SW480 (cell line): Measurements from ENCODE around the gene LMX1B.
A peak's percentile ranks its signal among the peaks of the same experiment; 100 is the strongest.

Source experiments
- DNase-seq: peaks from one replicate; pipeline ENCODE4 v3.0.0-alpha.2; 2016; ENCODE audit warnings: low spot score

Gene LMX1B

DNA sequence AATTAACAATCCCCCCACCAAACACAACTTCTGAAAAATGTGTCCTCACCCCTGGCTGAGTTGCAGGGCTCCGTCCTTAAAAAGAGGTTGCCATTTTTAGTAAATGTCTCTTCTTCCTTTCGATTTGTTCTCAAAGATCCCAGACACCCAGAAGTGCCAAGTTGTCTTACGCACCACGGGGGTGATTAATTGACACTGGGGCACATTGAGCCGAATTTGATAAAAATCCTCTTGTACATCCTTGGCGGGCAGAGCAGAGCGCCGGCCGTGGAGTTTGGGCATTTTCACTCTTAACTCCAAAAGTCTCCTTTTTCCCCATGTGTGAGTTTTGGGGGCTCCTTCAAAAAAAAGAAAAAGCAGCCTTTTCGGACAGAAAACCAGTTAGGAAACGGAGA lies 4.5 kb downstream of the LMX1B start:
- no peak for DNase-seq

DNA sequence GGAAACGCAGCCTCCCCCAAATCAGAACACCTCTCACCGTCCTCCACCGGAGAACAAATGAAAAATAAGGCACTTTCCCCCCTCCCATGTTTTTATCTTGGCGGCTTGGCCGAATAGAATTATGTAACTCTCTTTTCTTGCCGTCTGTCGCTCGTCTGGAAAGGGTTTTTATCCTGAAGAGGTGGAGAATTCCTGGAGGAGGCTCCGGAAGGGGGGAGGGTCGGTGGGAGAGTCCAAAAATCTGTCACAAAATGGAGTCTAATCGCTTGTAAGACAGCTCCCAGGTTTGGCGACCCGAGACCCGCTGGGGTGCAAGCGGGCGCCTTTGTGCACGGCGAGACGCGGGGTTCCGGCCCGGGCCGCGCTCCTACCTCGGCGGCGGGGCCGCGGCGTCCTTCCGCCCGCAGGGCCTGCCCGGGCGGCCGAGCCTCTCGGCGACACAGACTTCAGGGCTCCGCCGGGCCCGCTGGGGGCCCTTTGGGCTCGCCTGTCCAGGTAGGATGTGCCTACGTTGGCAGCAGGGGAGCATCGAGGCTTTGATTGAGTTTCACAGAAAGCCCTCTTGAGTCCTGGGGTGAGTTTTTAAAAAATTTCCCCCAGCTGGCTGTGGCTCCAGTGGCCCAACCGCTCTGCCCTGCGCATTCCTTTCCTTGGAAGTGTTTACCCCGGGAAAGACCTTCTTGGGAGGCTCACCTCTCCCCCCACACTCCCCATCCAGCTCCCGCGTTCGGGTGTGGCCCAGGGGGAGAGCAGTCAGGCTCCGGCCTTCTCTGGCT lies 5.0 kb downstream of the LMX1B start:
- DNase-seq: no peak

DNA sequence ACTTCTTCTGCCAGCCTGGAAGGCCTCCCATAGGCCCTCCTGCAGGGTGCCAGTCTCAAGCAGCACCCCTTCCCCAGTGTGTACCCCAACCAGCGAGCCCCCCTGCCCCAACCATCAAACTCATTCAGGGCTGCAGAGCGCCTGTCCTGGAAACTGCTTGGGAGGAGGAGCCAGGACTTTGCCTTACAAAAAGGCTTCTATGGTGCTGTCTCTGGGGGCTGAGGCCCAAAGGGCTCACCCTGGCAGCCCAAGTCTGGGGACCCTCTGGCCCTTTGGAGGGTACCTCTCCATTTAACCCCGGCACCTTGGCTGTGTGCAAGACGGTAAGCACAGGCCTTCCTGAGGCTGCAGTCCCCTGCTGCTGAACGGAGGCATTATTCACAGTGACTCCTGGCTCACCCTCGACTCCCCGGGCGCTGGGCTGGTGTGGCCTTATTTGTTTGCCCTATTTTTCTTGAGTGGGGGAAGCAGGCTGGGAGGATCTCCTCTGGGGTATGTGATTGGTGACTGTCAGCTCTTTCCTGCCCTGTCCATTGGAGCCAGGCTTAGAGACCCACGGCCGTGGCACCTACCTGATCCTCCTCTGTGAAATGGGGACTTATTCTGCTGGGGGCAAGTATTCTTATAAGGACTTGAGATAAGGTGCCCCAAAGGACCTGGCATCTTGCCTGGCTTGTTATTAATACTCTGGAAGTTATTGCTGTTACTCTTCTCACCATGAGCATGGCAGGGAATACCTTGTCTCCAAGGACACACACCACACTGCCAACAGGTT lies 5.8 kb downstream of the LMX1B start:
- DNase-seq: no peak

DNA sequence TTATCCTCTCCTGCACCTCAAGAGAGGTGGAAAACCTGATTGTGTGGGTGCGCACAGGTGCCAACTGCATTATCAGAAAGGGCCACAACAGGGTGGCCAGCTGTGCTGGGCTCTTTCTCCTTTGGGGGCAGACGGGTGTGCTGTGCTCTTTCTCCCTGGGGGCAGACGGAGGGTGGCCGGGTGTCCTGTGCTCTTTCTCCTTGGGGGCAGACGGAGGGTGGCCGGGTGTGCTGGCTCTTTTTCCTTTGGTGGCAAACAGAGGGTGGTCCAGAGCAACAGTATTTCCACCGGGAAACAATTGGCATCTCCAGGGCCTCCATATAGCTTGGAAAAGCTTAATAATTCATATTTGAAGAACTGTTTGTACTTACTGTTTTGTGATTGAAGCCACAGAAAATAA lies 6.8 kb downstream of the LMX1B start:
- no peak for DNase-seq

DNA sequence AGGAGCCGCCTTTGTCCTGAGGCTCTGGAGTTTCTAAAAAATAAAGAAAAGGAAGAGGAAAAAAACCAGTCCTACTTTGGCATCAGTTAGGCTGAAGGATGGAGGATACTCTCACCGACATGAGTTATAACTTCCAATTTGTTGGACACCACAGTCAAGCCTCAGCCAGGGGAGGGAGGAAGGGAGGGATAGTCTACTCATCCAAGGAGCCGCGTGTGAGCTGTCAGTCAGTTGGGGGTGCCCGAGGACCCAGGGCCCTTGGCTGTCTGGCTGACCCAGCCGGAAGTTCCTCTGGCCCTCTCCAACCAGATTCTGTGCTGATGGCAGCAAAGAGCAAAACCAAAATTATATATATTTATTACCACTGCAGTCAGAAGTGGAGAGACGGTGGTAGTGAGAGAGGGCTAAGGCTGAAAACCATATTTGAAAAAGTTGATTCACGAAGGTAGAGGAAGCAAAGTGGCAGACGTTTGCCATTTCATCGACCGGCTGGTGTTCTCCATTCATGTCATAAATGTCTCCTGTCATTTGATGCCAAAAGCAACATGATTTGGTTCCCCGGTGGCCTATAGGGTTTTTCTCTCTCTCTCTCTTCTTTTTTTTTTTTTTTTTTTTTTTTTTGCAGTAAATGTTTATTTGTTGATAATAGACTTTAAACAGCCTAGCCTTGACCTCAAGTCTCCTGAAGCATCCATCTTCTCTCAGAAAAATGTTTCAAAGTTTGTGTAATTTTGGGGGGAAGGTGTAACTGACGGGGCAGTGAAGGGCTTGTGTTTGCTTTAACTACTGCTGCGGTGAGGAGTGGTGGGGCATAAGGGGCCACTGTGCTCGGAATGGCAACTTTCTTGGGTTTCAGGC lies 7.6 kb downstream of the LMX1B start:
- DNase-seq: no peak

DNA sequence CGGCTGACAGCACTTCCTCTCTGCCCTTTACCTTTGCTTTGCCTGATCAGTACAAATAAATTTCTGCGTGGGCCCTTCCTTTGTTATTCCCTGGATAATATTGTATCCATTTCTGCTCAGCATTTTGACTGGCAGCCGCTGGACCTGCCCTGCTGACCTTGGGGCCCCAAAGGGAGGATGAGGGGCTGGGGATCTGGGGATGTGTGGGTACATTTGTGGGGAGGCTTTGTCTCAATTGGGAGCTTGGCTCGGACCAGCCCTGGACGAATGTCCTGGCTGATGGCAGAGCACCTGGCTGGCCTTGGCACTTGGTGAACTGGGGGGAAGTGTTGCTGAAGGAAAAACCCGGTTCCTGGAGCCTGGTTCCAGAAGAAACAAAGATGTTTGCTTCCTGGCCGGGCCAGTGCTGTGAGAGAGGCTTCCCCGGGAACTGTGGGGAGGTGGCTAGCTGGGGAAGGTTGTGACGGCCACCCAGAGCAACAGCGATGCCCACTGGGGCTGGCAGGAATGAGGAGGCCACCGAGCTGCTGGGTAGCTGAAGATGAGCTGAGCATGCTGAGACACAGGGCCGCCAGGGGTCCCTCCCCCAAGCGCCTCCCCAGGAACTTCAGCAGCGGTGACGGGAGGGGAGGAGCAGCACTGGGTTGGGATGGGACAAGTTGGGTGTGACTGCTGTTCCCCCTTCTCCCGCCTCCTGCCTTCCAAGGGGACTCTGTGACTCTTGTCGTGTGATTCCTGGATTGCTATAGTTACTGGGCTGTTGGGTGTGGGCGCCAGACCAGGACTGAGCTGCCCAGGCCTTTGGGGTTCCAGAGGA lies 8.4 kb downstream of the LMX1B start:
- DNase-seq: no peak

DNA sequence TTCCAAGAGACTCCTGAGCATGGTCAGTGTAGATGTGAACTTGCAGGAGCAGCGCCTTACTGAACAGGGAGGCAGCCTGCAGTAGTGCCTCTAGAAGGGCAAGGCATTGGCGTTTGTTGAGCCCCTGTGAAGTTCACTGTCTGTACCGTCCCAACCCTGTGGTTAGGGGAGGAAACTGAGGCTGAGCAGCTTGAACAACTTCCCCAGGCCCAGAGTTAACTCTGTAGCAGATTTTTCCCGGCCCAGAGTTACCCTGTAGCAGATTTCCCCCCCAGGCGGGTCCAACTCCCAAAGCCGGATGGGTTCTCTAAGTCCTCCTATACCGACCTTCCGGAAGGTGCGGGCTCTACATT lies 9.6 kb downstream of the LMX1B start:
- no peak for DNase-seq

DNA sequence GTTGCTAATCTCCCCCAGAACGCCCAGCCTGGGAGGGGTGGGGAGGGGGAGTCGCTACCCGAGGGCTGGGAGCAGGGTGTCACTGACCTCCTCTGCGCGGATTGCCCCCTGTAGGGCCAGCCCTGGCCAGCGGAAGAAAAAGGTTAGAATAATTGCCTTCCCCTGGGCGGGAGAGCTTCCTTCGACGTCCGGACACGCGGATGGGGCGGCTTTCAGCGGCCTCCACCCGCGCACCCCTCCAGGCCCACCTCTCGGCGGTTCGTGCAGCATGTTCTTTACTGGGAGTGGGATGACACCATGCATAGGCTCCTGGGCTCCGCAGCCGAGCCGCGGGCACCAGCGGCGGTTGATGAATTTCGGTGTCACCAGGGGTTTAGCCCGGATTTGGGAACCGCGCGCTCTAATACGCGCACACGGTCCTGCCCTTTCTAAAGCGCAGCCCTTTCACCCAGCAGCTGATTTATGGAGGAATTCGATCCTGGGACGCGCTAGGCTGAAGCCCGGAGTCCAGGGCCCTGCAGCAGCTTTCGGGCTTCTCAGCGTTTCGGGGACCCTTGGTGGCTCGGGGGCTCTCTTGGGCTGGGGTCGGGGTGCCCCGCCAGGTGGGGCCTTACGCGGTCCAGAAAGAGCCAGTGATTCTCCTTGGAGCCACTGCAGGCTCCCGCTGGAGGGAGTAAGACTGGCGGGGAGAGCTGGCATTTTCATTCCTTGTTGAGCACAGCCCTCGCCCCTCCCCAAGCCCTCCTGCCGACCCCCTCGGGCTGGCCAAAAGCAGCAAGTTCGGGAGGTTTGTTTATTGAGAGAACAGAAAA lies 10.1 kb downstream of the LMX1B start:
- DNase-seq: no peak

DNA sequence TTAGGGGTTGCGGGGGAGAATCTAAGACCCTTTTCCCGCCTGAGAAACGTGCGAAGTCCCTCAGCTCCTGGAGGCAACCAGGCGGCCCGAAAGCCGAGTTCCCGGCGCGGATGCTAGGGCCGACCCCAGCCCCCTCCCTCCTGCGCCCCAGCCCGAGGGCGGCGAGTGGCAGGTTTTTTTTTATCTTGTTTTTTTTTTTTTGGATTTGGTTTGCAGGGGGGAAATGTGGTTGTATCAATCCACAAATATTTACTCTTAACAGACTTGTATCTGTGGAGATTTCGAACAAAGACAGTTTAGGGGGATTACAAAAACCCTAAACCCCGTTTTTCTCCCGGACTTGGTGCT lies 10.7 kb downstream of the LMX1B start:
- no peak for DNase-seq

DNA sequence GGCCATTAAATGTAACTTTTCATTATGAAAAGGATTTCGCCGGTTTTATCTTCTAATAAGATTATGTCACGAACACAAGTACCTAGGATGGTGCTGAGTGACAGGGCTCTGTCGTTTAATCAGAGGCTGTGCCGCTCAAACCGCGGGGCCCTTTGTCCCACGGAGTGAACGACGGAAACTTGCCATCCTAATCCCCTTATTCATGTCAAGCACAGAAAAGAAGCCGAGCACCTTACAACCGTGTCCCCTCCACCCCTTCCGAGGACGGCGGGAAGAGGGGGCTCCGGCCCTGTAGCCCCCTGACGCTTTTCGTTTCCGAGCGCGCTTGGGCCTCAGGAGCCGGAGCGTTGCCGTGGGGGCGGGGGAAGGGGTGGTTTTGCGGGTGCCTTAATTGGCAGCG lies 11.2 kb downstream of the LMX1B start:
- no peak for DNase-seq

DNA sequence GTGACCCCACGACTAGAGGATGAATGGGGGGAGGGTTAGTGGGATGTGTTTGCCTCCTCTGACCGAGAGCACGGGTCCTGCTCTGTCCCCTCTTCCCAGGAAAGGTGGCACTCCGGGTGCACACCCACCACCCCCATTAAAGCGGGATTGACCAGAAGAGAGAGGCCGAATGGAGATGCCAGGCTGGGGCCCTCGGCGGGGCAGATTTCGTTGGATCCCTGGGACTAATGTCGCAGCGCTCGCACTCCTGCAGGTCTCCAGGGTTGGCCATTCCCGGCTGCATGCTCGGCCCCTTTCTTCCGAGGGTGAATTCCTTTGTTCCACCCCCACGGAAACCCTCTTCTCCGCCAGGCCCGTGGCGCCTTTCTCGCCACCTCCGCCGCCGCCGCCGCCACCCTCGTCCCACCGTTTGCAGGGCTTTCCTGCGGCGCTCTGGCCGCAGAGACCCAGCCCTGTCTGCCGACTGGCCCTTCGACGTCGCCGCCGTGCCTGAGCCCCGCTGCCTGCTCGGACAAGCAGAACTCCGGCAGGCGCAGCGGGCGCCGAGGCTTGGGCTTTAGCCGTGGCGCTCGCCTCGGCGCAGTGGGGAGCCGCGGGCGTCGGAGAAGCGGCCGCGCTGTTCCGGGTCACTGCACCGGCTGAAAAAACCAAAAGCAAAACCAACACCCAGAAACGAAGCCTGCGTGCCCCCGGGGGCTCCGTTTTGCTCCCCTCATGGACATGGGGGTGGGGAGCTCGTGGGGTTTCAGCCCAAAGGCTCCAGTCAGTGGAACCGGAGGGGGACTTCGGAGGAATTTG lies 11.8 kb downstream of the LMX1B start:
- DNase-seq: no peak

DNA sequence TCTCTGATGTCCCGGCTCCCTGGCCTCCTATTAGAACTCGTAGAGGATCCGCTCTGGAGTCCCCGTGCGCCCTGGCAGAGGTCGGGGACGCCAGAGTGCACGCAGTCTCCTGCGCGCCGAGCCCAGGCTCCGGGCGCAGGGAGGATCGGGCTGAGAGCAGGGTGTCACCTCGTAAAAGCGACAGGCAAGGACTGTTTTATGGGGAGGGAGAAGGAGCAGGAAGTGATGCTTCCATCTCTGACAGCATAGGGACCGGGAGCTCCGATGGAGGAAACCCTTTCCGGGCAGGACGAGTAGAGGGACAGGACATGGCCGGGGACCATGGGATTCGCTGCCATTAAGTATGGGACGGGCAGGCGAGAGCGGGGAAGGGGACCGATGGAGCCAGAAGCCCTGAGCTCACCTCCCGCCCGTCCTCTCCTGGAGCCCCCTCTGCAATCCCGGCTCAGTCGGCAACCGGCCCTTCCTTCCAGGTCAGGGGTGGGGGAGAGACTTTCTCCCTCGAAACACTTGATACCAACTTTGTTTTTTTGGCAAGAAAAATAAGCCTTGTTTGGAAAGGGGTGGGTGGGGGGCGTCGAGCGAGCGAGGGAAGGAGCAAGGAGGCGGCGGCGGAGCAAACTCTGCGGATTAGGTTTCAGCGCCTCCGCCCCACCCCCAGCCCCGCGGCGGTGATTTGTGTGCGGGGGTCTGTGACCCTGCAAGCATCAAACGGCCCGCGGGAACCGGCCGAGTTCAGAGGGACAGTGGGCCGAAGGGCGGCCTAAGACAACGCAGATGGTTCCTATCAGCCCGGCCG lies 12.6 kb downstream of the LMX1B start:
- DNase-seq: no peak

DNA sequence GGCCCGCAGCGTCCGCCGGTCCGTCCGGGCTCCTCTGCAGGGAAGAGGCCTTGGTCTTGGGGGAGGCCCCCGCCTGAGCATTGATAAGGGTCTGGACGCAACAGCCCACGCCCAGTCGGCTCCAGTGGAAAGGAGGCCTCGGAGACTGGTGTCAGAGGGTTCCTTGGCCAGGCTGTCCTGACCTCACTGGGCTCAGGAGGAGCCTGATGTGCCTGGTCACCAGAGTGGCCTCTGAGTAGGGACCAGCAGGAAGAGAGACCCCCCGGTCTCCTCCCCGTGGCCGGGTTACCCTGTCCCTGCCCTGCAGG lies 13.2 kb downstream of the LMX1B start:
- DNase-seq: no peak

DNA sequence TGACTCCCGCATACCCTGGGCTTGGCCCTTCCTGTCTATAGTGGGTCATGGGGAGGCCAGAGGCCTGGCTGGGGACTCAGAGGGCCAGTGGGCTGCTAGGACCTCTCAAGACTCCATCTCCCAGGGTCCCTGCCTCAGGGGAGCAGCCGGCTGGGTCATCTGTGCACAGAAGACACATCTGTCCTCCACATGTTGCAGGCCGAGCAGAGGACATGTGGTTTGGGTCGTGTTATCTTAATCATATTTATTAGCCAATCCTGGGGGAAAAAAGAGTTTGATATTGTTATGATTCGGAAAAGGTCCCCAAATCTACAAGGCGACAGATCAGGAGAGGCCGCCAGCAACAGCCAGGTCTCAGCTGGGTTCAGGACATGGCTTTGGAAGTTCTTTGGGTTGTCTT lies 14.4 kb downstream of the LMX1B start:
- no peak for DNase-seq

DNA sequence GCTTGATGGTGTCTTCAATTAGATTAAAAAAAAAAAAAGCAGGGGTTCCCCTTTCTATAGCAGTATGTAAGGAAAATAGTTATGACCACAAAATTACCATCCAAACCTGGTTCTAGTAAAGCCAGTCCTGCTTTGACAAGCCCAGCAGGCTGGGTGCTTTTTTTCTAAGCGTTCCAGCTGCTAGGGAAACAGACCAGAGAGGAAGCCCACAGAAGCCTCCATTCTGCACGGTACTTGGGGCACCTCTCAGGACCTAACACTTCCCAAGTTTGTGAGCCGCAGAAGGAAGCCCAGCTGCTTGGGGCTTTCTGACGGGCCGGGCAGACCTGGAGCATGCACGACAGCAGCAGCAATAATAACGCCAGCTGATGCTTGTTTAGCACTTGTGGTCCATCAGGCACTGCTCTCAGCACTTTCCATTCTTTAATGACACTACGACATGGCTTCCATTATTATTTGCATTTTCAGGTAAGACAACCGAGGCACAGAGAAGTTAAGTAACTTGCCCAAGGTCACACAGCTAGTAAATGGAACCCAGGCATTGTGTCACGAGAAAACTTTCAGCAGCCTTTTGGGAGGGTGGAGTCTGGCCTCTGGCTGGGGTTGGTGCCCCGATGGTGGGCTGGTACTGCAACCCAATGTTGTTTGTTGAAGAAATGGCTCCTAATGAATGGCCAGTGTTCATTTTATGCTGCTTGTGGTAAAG lies 15.4 kb downstream of the LMX1B start:
- no peak for DNase-seq

DNA sequence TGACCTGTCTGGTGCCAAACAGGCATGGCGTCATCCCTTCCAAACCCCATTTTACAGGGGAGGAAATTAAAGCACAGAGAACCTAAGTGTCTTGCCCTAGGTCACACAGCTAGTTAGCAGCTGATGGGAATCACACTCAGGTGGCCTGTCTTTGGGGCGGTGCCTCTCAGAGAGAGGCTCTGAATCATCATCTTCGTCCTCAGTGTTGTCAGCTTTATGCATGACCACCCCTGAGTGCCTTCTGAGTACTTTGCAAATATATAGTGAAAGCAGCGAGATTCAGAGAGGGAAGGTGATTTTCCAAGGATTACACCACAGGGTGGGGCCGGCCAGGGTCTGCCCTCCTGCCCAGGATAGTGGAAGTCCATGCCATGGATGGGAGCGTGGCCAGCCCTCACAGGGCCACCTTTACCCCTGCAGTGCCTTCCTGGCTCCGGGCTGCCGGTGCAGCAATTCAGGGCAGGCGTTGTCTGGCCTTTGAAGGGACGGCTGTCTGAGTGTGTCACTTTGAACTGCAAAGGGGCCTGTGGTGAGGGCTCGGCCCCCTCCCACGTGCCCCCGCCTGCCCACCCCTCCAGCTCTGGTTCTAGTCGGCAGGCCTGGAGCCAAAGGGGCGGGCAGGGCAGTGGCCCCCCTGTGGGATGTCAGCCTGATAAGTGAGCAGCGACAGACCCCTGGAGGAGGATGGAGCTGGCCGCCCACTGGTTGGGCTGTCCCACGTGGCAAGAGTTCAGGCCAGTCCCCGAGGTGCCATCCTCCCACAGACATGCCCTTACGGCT lies 16.9 kb downstream of the LMX1B start:
- no peak for DNase-seq

DNA sequence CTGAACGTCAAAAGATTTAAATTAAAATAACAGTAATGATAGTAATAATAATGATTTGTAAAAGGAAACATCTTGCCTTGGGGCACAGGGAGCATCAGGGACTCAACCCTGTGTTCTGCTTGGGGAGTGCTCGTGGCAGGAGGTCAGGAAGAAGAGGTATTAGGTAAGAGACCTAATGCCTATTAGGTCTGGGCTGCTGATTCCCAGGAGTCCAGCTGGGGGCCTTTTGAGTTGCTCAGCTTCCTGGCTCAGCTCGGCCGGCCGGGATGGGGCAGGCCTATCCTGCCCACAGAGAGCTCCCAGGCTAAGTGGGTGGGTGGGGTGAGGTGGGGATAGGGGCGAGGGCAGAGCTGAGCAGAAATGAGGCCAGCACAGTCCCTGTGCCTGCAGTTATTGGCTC lies 17.5 kb downstream of the LMX1B start:
- no peak for DNase-seq

DNA sequence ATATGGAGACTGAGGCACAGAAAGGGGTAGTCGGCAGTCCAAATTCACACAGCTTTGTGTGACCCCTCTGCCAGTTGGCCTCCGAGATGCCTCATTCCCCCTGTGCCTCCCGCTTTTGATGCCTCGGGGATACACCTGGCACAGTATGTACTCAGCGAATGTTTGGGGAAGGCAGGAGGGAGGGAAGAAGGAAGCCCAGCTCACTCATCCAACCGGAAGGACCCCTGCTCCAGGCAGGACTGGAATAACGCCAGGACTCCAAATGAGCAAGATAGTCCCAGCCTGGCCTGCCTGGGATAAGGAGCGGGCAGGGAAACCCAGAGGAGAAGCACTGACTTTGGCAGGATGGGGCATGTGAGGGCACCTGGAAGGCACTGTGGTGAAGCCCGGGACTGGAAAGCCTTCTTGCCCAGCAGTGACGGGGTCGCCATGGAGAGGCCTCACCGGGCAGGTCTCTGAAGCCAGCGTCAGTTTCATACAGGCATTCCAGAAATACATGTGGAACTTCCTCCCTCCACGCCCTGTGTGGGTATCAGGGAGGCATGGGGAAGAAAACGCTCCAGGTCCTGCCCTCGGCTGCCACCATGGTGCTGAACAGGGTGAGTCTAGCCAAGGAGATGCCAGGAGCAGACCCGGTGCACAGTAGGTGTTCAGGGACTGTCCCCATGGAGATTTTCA lies 20.3 kb downstream of the LMX1B start:
- peak; percentile 28 for DNase-seq
